Measurements from ENCODE around the gene CYP2C18. TPM values are rescaled to one million over a fixed set of nuclear protein-coding genes. Genes with fewer than 3 reads are reported as not detected.
"Not testable (repeated sequence)": the region's sequence is repeated elsewhere in the genome, so short reads cannot be mapped to it uniquely, and the experiment has no call there.

The CYP2C18 gene
- total RNA-seq, 1 experiment from 2014 or later, result not detected

DNA sequence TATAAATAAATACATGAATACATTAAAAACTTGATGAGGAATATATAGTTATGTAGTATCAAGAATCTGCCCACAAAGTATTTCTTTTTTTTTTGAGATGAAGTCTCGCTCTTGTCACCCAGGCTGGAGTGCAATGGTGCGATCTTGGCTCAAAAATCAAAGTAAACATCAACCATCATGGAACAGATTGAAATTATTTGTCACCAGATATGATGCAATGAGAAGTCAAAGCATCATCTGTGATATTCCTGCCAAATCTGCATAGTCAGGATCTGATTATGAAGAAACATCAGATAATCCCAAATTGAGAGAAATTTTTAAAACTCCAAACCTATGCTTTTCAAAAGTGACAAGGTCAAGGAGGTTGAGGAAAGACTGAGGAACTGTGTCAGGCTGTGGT is 5.1 kb upstream of the CYP2C18 start:
- Mint-ChIP-seq H3K27ac (ENCODE audit: low read depth, unreplicated experiment) (no peak overlapping the region), H3K36me3 (ENCODE audit: insufficient read depth, unreplicated experiment) (no peaks in the 10 kb centered on the region), H3K4me3 (ENCODE audit: unreplicated experiment) (no peak overlapping the region), H3K27me3 (ENCODE audit: insufficient read depth, unreplicated experiment) (no peaks in the 10 kb centered on the region), H3K4me1 (ENCODE audit: insufficient read depth, unreplicated experiment) (peaks cover 20% of the 10 kb centered on the region), H3K9me3 (ENCODE audit: unreplicated experiment) (no peaks in the 10 kb centered on the region)
- intact Hi-C loops (cut with micrococcal nuclease), result no loop called here
- no peak for DNase-seq (ENCODE audit: unreplicated experiment)
- POLR2A ChIA-PET, result no interaction called here
- TF ChIP-seq, protein P1, sequence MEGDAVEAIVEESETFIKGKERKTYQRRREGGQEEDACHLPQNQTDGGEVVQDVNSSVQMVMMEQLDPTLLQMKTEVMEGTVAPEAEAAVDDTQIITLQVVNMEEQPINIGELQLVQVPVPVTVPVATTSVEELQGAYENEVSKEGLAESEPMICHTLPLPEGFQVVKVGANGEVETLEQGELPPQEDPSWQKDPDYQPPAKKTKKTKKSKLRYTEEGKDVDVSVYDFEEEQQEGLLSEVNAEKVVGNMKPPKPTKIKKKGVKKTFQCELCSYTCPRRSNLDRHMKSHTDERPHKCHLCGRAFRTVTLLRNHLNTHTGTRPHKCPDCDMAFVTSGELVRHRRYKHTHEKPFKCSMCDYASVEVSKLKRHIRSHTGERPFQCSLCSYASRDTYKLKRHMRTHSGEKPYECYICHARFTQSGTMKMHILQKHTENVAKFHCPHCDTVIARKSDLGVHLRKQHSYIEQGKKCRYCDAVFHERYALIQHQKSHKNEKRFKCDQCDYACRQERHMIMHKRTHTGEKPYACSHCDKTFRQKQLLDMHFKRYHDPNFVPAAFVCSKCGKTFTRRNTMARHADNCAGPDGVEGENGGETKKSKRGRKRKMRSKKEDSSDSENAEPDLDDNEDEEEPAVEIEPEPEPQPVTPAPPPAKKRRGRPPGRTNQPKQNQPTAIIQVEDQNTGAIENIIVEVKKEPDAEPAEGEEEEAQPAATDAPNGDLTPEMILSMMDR (IDR thresholded peaks at IDR 0.05; ENCODE audit: unreplicated experiment), result no peak
- CTCF ChIA-PET, result no interaction called here
- BruUV-seq (replicated peaks), result no TSS peak

DNA sequence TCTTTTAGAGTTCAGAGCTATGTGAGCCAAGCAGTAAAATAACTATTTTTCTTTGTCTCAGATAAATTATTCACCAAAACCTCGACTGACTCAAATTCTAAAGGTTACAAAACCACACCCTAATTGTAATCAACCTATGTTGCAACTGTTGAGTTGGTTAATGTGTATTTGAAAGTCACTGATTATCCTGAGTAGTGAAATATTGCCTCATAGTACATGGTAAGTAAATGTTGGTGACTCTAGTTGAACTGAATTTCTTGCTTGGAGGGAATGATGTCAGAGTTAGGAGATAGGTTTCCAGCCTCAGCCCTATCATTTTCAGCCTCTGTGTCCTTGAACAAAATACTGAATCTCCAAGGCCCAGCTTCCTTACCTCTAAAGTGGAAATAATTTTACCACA is 3.0 kb upstream of the CYP2C18 start:
- H3K36me3 Mint-ChIP-seq (ENCODE audit: insufficient read depth, unreplicated experiment), result no peaks in the 10 kb centered on the region
- ChIA-PET POLR2A (interaction anchor here (0.7 to 1.4 kb wide), 2 partner anchors 14 to 222 kb away, joined by 3 read pairs; no protein-coding TSS in a partner anchor), CTCF (interaction anchor here (1.0 kb wide), 1 partner anchor 14 kb away, joined by 3 read pairs; no protein-coding TSS in a partner anchor)
- H3K27me3 Mint-ChIP-seq (ENCODE audit: insufficient read depth, unreplicated experiment), result no peaks in the 10 kb centered on the region
- TF ChIP-seq, protein P1 (IDR thresholded peaks at IDR 0.05; ENCODE audit: unreplicated experiment), result no peak
- peaks cover 20% of the 10 kb centered on the region for H3K4me1 Mint-ChIP-seq (ENCODE audit: insufficient read depth, unreplicated experiment)
- intact Hi-C loops (cut with micrococcal nuclease), result no loop called here
- no peak overlapping the region for H3K4me3 Mint-ChIP-seq (ENCODE audit: unreplicated experiment)
- peak; percentile 62 for DNase-seq (ENCODE audit: unreplicated experiment)
- H3K9me3 Mint-ChIP-seq (ENCODE audit: unreplicated experiment), result no peaks in the 10 kb centered on the region
- H3K27ac Mint-ChIP-seq (ENCODE audit: low read depth, unreplicated experiment), result no peak overlapping the region
- BruUV-seq (replicated peaks), result no TSS peak

DNA sequence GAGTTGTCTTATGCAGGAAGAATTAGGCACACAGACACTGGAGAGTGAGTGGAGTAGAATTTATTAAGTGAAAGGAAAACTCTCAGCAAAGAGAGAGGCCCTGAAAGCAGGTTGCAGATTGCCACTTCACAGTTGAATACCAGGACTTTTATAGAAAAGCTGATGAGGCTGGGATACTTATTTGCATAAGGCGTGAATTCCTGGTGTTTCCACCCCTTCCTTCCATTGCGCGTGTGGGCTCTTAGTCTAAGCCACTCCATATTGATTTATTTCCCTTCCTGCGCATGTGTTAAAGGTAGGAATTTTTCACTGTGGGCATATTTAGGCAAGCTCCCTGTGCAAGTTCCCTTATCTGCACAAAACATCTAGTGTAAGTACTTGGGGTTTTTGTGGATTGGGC is 893 bp upstream of the CYP2C18 start:
- BruUV-seq (replicated peaks); H3K4me3 Mint-ChIP-seq (ENCODE audit: unreplicated experiment); DNase-seq (ENCODE audit: unreplicated experiment); H3K27ac Mint-ChIP-seq (ENCODE audit: low read depth, unreplicated experiment); H3K36me3 Mint-ChIP-seq (ENCODE audit: insufficient read depth, unreplicated experiment); H3K27me3 Mint-ChIP-seq (ENCODE audit: insufficient read depth, unreplicated experiment); H3K9me3 Mint-ChIP-seq (ENCODE audit: unreplicated experiment); POLR2A ChIA-PET; intact Hi-C loops (cut with micrococcal nuclease): not testable (repeated sequence)
- H3K4me1 Mint-ChIP-seq (ENCODE audit: insufficient read depth, unreplicated experiment), result peaks cover 13% of the 10 kb centered on the region
- CTCF ChIA-PET, result interaction anchor here (0.6 kb wide), 2 partner anchors 39 to 49 kb away, joined by 3 to 4 read pairs; no protein-coding TSS in a partner anchor

DNA sequence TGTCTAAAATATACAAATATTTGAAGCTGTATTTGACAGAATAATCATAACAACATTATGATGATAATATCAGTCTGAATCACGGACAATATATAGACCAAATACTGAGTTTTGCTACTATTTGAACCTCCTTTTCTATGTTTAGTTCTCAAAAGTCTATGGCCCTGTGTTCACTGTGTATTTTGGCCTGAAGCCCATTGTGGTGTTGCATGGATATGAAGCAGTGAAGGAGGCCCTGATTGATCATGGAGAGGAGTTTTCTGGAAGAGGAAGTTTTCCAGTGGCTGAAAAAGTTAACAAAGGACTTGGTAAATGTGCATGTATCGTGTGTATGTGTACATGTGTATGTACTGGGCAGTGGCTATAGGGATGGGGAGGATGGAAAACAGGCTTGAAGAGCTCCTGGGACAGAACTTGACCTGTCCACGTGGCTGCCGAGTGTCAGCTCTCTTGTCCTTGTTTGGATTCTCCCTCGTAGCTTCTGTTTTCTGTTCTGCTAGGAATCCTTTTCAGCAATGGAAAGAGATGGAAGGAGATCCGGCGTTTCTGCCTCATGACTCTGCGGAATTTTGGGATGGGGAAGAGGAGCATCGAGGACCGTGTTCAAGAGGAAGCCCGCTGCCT is 4.2 kb downstream of the CYP2C18 start:
- no peak for DNase-seq (ENCODE audit: unreplicated experiment)
- Mint-ChIP-seq H3K9me3 (ENCODE audit: unreplicated experiment) (no peaks in the 10 kb centered on the region), H3K4me3 (ENCODE audit: unreplicated experiment) (no peak overlapping the region), H3K27ac (ENCODE audit: low read depth, unreplicated experiment) (no peak overlapping the region), H3K27me3 (ENCODE audit: insufficient read depth, unreplicated experiment) (no peaks in the 10 kb centered on the region), H3K4me1 (ENCODE audit: insufficient read depth, unreplicated experiment) (peaks cover 5% of the 10 kb centered on the region), H3K36me3 (ENCODE audit: insufficient read depth, unreplicated experiment) (no peaks in the 10 kb centered on the region)
- TF ChIP-seq, protein P1 (IDR thresholded peaks at IDR 0.05; ENCODE audit: unreplicated experiment), result no peak
- CTCF ChIA-PET, result no interaction called here
- POLR2A ChIA-PET, result no interaction called here
- intact Hi-C loops (cut with micrococcal nuclease), result no loop called here
- BruUV-seq (replicated peaks), result no TSS peak

- Mint-ChIP-seq H3K4me3 (ENCODE audit: unreplicated experiment) (no peak overlapping the region), H3K4me1 (ENCODE audit: insufficient read depth, unreplicated experiment) (no peaks in the 10 kb centered on the region), H3K9me3 (ENCODE audit: unreplicated experiment) (no peaks in the 10 kb centered on the region), H3K27ac (ENCODE audit: low read depth, unreplicated experiment) (no peak overlapping the region), H3K36me3 (ENCODE audit: insufficient read depth, unreplicated experiment) (no peaks in the 10 kb centered on the region), H3K27me3 (ENCODE audit: insufficient read depth, unreplicated experiment) (no peaks in the 10 kb centered on the region)
- BruUV-seq (replicated peaks), result no TSS peak
- POLR2A ChIA-PET, result no interaction called here
- CTCF ChIA-PET, result no interaction called here
- intact Hi-C loops (cut with micrococcal nuclease), result no loop called here
- TF ChIP-seq, protein P1 (IDR thresholded peaks at IDR 0.05; ENCODE audit: unreplicated experiment), result no peak
- no peak for DNase-seq (ENCODE audit: unreplicated experiment)
Measured at GRCh38 chr10:94706089-94706488, 22.6 kb downstream of the CYP2C18 start.
